PC-3 (cell line): ENCODE data around the gene GLRA3. TPM values are rescaled to one million over a fixed set of nuclear protein-coding genes. Genes with fewer than 3 reads are reported as not detected.

Source experiments
- ATAC-seq: fragments of 200-7000 bp; cut with Tn5 transposase; 2 replicates; pipeline ENCODE4 v1.9.1; 2020; ENCODE audit warnings: mild to moderate bottlenecking, moderate library complexity
- BruUV-seq: library from RNA; stranded (reverse); fragments of 400-500 nt; replicated peaks from 2 replicates; lab custom pipeline; 2021; lab: Mats Ljungman, UMichigan
- CTCF ChIA-PET: fragments of 300-600 bp; sonication (Branson Sonifier 250); formaldehyde crosslinking; loops from one replicate; lab custom pipeline; 2022; ENCODE audit warnings: antibody characterized with exemption; lab: Charles Lee
- POLR2A ChIA-PET: fragments of 300-600 bp; sonication (Branson Sonifier 250); formaldehyde crosslinking; loops from one replicate; lab custom pipeline; 2022; ENCODE audit warnings: antibody characterized with exemption; ENCODE audit not compliant: unreplicated experiment; lab: Charles Lee
- DNase-seq: peaks from one replicate; pipeline ENCODE4 v3.0.0-alpha.2; 2015
- H2AFZ ChIP-seq: fragments of 300-600 bp; sonication (generic); 2 replicates; pipeline ENCODE4 v1.6.0; 2016; ENCODE audit warnings: antibody characterized with exemption, low read length
- H3F3A ChIP-seq: fragments of 300-600 bp; sonication (generic); one replicate; pipeline ENCODE4 v1.6.0; 2017; ENCODE audit warnings: antibody characterized with exemption, low read length, control low read depth, mild to moderate bottlenecking; ENCODE audit not compliant: unreplicated experiment
- H3K27ac ChIP-seq: fragments of 300-600 bp; sonication (generic); 2 replicates; pipeline ENCODE4 v1.5.1; 2016; ENCODE audit warnings: mild to moderate bottlenecking, low read length
- H3K27me3 ChIP-seq: fragments of 300-600 bp; sonication (generic); 2 replicates; pipeline ENCODE4 v1.6.1; 2016; ENCODE audit warnings: low read length, mixed read lengths
- H3K36me3 ChIP-seq: fragments of 300-600 bp; sonication (generic); 2 replicates; pipeline ENCODE4 v1.6.1; 2016; ENCODE audit warnings: low read depth, mixed run types, low read length, mixed read lengths
- H3K4me1 ChIP-seq: fragments of 300-600 bp; sonication (generic); 2 replicates; pipeline ENCODE4 v1.5.1; 2016; ENCODE audit warnings: low read length; ENCODE audit not compliant: insufficient read depth
- H3K4me2 ChIP-seq: fragments of 300-600 bp; sonication (generic); 2 replicates; pipeline ENCODE4 v1.6.0; 2016; ENCODE audit warnings: low read length
- H3K4me3 ChIP-seq: fragments of 300-600 bp; sonication (generic); 2 replicates; pipeline ENCODE4 v1.5.1; 2016; ENCODE audit warnings: mild to moderate bottlenecking, low read length, mixed read lengths
- H3K79me2 ChIP-seq: fragments of 300-600 bp; sonication (generic); 2 replicates; pipeline ENCODE4 v1.6.1; 2017; ENCODE audit warnings: low read length, mixed read lengths
- H3K9ac ChIP-seq: fragments of 300-600 bp; sonication (generic); 2 replicates; pipeline ENCODE4 v1.6.0; 2016; ENCODE audit warnings: mild to moderate bottlenecking, low read length
- H3K9me2 ChIP-seq: fragments of 300-600 bp; sonication (generic); replicated peaks from 2 replicates; pipeline ENCODE4 v1.6.1; 2016; ENCODE audit warnings: mixed run types, low read length, mixed read lengths
- H3K9me3 ChIP-seq: fragments of 300-600 bp; sonication (generic); 2 replicates; pipeline ENCODE4 v1.6.1; 2016; ENCODE audit warnings: low read length, mixed read lengths
- H4K20me1 ChIP-seq: fragments of 300-600 bp; sonication (generic); 2 replicates; pipeline ENCODE4 v1.6.1; 2016; ENCODE audit warnings: low read length, mixed read lengths
- EZH2 ChIP-seq: fragments of 300-600 bp; sonication (generic); IDR thresholded peaks from one replicate; pipeline ENCODE4 v1.6.1; 2017; ENCODE audit warnings: antibody characterized with exemption, mild to moderate bottlenecking, low read length; ENCODE audit not compliant: unreplicated experiment
- EZH2phosphoT487 ChIP-seq: fragments of 300-600 bp; sonication (generic); IDR thresholded peaks from 2 replicates; pipeline ENCODE4 v1.6.1; 2018; ENCODE audit warnings: mild to moderate bottlenecking, antibody characterized with exemption, low read length, borderline replicate concordance
- intact Hi-C: fragments of 100-400 bp; cut with micrococcal nuclease; formaldehyde crosslinking; loops from 2 replicates; pipeline ENCODE4 v1.9.0; 2023
- total RNA-seq: library from RNA; depleted of rRNA; stranded (reverse); fragments of >200 nt; gene quantifications from 2 replicates; pipeline ENCODE4 v1.2.3, GENCODE V29; 2014
- TF ChIP-seq, protein P1 (sequence below): fragments of 300-600 bp; sonication (generic); conservative IDR thresholded peaks from 2 replicates; pipeline ENCODE4 v1.5.1; 2017; ENCODE audit warnings: antibody characterized with exemption, low read depth, mild to moderate bottlenecking, low read length

GLRA3 gene
- total RNA-seq, 1 experiment from 2014 or later: not detected

DNA sequence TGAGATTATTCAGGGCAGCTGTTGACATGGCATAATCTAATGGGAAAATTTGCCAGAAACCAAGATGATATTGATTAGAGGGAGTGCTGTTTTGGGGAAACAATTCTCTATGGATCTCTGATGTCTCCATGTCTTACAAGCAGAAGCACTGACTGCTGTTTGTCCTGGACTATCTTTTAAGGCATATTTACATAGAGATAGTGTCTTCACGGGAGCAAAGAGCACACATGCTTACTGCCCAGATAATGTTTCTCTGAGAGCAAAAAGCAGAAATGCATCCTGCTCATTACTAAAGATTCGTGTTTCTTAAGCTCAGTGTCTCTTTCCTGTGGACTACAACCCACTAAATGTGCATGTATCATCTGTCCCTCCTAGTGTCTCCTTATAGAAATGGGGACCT, 41.3 kb upstream of the GLRA3 start:
- no peaks in the 10 kb centered on the region for H3K36me3 ChIP-seq
- DNase-seq (no peak), ATAC-seq (no peak)
- BruUV-seq: no TSS peak
- H3K27ac ChIP-seq: peak overlapping the region; percentile 23; the same call in 1 of the 2 replicates
- no peaks in the 10 kb centered on the region for H4K20me1 ChIP-seq
- H3K79me2 ChIP-seq: no peaks in the 10 kb centered on the region
- H3K4me3 ChIP-seq: no peak overlapping the region
- intact Hi-C loops: no loop called here
- peaks cover 19% of the 10 kb centered on the region for H3K4me1 ChIP-seq
- no peaks in the 10 kb centered on the region for H3K9me3 ChIP-seq
- ChIA-PET POLR2A (no interaction called here), CTCF (no interaction called here)
- no peaks in the 10 kb centered on the region for H3K9me2 ChIP-seq
- H3F3A ChIP-seq: no peaks in the 10 kb centered on the region
- no peaks in the 10 kb centered on the region for H3K27me3 ChIP-seq
- H3K9ac ChIP-seq: no peak overlapping the region
- H2AFZ ChIP-seq: no peak overlapping the region
- H3K4me2 ChIP-seq: no peak overlapping the region
- no peak for TF ChIP-seq EZH2phosphoT487
- no peak for TF ChIP-seq EZH2
- TF ChIP-seq, protein P1, sequence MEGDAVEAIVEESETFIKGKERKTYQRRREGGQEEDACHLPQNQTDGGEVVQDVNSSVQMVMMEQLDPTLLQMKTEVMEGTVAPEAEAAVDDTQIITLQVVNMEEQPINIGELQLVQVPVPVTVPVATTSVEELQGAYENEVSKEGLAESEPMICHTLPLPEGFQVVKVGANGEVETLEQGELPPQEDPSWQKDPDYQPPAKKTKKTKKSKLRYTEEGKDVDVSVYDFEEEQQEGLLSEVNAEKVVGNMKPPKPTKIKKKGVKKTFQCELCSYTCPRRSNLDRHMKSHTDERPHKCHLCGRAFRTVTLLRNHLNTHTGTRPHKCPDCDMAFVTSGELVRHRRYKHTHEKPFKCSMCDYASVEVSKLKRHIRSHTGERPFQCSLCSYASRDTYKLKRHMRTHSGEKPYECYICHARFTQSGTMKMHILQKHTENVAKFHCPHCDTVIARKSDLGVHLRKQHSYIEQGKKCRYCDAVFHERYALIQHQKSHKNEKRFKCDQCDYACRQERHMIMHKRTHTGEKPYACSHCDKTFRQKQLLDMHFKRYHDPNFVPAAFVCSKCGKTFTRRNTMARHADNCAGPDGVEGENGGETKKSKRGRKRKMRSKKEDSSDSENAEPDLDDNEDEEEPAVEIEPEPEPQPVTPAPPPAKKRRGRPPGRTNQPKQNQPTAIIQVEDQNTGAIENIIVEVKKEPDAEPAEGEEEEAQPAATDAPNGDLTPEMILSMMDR: no peak

DNA sequence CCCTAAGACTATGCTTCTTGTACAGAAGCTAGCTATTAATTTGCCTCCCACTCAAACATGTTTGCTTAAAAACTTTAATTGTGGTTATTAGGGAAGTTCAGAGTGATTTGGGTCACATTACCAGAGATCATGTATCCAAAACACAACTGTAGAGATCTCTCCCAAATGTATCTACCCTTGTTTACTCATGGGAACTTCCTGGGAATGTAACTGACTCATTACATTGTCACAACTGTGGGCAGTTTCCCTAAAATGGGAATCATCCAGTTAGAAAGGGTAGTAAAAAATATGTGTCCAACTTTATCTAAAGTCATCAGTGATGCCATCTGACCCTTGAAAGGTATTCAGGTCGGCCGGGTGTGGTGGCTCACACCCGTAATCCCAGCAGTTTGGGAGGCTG, 40.3 kb upstream of the GLRA3 start:
- Histone ChIP-seq H3F3A (no peaks in the 10 kb centered on the region), H3K4me3 (no peak overlapping the region), H3K79me2 (no peaks in the 10 kb centered on the region), H3K27me3 (no peaks in the 10 kb centered on the region), H3K4me2 (peak overlapping the region; percentile 24; the same call in 1 of the 2 replicates), H3K9me2 (no peaks in the 10 kb centered on the region), H2AFZ (no peak overlapping the region), H3K36me3 (no peaks in the 10 kb centered on the region), H3K27ac (peak overlapping the region; percentile 53), H3K4me1 (peaks cover 15% of the 10 kb centered on the region), H3K9me3 (no peaks in the 10 kb centered on the region), H4K20me1 (no peaks in the 10 kb centered on the region), H3K9ac (no peak overlapping the region)
- intact Hi-C loops: no loop called here
- ChIA-PET CTCF (interaction anchor here (0.7 kb wide), 1 partner anchor 950 kb away, joined by 7 read pairs; no protein-coding TSS in a partner anchor), POLR2A (no interaction called here)
- DNase-seq (peak; percentile 82), ATAC-seq (peak; percentile 90)
- no TSS peak for BruUV-seq
- TF ChIP-seq EZH2 (no peak), EZH2phosphoT487 (no peak)
- TF ChIP-seq, protein P1: no peak

DNA sequence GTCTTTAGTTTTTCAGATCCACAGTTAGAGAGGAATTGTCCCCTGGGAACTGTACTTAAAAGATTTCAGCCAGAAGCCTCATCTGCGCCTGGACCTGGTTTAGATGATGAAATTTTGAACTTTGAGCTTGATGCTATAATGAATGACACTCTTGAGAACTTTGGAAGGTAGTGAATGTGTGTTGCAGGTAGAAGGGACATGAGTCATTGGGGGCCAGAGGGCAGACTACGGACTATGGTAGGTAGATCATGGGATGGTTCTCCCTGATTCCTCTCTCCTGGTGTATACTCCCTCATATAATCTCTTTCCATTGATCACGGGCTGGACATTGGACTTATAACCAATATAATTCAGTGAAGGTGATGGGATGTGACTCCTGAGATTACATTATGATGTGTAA, 38.9 kb upstream of the GLRA3 start:
- BruUV-seq: no TSS peak

More for the DNA sequence above, 38.9 kb upstream of the GLRA3 start:
- intact Hi-C loops: no loop called here
- no peaks in the 10 kb centered on the region for H3F3A ChIP-seq
- H3K36me3 ChIP-seq: no peaks in the 10 kb centered on the region
- CTCF ChIA-PET: no interaction called here
- POLR2A ChIA-PET: no interaction called here
- H3K4me1 ChIP-seq: peaks cover 15% of the 10 kb centered on the region
- H3K9me2 ChIP-seq: no peaks in the 10 kb centered on the region
- no peak overlapping the region for H3K4me3 ChIP-seq
- no peak for DNase-seq
- no peak overlapping the region for H2AFZ ChIP-seq
- no peak overlapping the region for H3K9ac ChIP-seq
- H3K4me2 ChIP-seq: no peak overlapping the region
- H3K27ac ChIP-seq: no peak overlapping the region
- no peaks in the 10 kb centered on the region for H3K79me2 ChIP-seq
- no peaks in the 10 kb centered on the region for H3K9me3 ChIP-seq
- H3K27me3 ChIP-seq: no peaks in the 10 kb centered on the region
- TF ChIP-seq, protein P1: no peak
- TF ChIP-seq EZH2 (no peak), EZH2phosphoT487 (no peak)
- no peaks in the 10 kb centered on the region for H4K20me1 ChIP-seq
- ATAC-seq: no peak
